ENCODE measurements around the gene SELENOI.
"Not testable (repeated sequence)": the region's sequence is repeated elsewhere in the genome, so short reads cannot be mapped to it uniquely, and the experiment has no call there.

Gene SELENOI

DNA sequence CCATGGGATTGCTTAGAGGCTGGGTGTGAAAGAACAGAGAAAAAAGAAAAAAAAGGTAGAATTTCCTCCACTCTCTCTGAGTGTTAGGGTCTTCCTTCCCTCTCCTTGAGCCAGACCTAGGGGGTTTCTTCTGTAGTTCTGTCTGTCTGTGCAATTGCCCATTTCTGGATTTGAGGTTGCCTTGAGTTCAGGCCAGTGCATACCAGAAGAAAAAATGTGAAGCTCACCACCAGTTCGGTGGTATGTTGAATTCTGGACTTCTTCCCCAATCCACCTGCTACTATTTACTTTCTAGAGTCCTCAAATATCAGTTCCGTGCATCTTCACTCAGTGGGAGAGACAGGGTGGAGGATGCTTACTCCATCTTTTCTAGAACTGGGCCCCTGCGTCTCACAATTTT lies 15.3 kb upstream of the SELENOI start:
- no peak for DNase-seq
- H3K9me3 ChIP-seq, result no peaks in the 10 kb centered on the region
- TF ChIP-seq, protein P1, sequence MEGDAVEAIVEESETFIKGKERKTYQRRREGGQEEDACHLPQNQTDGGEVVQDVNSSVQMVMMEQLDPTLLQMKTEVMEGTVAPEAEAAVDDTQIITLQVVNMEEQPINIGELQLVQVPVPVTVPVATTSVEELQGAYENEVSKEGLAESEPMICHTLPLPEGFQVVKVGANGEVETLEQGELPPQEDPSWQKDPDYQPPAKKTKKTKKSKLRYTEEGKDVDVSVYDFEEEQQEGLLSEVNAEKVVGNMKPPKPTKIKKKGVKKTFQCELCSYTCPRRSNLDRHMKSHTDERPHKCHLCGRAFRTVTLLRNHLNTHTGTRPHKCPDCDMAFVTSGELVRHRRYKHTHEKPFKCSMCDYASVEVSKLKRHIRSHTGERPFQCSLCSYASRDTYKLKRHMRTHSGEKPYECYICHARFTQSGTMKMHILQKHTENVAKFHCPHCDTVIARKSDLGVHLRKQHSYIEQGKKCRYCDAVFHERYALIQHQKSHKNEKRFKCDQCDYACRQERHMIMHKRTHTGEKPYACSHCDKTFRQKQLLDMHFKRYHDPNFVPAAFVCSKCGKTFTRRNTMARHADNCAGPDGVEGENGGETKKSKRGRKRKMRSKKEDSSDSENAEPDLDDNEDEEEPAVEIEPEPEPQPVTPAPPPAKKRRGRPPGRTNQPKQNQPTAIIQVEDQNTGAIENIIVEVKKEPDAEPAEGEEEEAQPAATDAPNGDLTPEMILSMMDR (IDR thresholded peaks at IDR 0.05; ENCODE audit: low read depth, low read length), result no peak
- H3K4me1 ChIP-seq, result no peaks in the 10 kb centered on the region
- no peaks in the 10 kb centered on the region for H3K36me3 ChIP-seq
- H3K27me3 ChIP-seq, result no peaks in the 10 kb centered on the region
- H3K4me3 ChIP-seq (ENCODE audit: low read depth, low read length), result no peak overlapping the region

DNA sequence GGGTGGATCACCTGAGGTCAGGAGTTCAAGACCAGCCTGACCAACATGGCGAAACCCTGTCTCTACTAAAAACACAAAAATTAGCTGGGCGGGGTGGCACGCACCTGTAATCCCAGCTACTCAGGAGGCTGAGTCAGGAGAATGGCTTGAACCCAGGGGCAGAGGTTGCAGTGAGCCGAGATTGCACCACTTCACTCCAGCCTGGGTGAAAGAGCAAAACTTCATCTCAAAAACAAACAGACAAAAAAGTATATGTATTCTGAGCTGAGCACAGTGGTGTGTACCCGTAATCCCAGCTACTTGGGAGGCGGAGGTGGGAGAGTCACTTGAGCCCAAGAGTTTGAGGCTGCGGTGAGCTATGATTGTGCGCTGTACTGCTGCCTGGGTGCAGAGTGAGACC lies 14.6 kb upstream of the SELENOI start:
- not testable (repeated sequence) for H3K4me1 ChIP-seq; H3K9me3 ChIP-seq; DNase-seq; H3K4me3 ChIP-seq (ENCODE audit: low read depth, low read length); H3K36me3 ChIP-seq; H3K27me3 ChIP-seq

DNA sequence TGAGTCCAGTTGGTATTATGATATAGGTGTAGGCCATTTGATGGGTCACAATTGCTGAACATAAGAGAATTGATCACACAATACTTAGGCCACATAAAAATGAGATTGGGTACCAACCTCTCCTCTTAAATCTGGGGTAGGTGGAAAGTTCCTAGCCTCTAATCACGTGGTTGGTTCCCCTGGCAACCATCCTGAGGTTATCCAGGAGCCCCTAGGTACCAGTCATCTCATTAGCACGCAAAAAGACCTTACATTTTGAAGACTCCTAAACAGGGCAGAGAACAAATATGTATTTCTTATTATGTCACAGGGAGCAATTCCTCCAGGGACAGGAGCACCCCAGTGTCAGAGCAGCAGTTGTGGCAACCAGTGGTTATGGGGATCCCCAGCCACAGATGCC lies 12.7 kb upstream of the SELENOI start:
- H3K27me3 ChIP-seq, result no peaks in the 10 kb centered on the region
- DNase-seq, result peak; percentile 47
- no peaks in the 10 kb centered on the region for H3K4me1 ChIP-seq
- H3K4me3 ChIP-seq (ENCODE audit: low read depth, low read length), result no peak overlapping the region
- TF ChIP-seq, protein P1 (IDR thresholded peaks at IDR 0.05; ENCODE audit: low read depth, low read length), result no peak
- H3K36me3 ChIP-seq, result no peaks in the 10 kb centered on the region
- H3K9me3 ChIP-seq, result no peaks in the 10 kb centered on the region

DNA sequence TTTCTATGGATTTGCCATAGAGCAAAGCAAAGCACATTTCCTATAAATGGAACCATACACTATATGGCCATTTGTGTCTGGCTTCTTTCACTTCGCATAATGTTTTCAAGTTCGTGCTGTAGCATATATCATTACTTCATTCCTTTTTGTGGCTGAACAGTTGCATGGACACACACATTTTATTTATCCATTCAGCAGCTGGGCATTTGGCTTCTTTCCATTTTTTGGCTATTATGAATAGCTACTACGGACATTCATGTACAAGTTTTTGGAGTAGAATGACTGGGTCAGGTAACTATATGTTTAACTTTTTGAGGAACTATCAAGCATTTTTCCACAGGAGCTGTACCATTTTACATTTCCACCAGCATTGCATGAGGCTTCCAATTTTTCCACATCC lies 10.7 kb upstream of the SELENOI start:
- Histone ChIP-seq H3K9me3 (no peaks in the 10 kb centered on the region), H3K4me3 (ENCODE audit: low read depth, low read length) (no peak overlapping the region), H3K36me3 (no peaks in the 10 kb centered on the region), H3K4me1 (no peaks in the 10 kb centered on the region), H3K27me3 (no peaks in the 10 kb centered on the region)
- TF ChIP-seq, protein P1 (IDR thresholded peaks at IDR 0.05; ENCODE audit: low read depth, low read length), result no peak
- no peak for DNase-seq

DNA sequence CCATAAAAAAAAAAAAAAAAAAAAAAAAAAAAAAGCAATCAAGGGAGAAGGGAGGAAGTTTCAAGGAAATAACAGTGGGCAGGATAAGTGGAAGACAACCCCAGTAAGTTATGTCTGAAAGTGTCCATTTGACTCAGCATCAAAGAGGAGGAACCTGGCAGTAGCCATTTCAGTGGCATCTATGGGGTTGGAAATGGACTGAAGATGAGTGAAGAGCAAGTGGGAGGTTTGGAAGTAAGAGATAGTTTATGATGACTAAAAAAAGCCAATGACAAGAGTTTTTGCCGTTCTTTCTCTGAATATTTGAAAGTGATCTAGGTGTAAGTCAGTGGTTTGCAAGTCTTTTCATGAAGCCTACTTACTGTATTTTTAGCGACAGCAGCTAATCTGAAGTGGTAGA lies 9.2 kb upstream of the SELENOI start:
- Histone ChIP-seq H3K4me1 (no peaks in the 10 kb centered on the region), H3K27me3 (no peaks in the 10 kb centered on the region), H3K9me3 (no peaks in the 10 kb centered on the region), H3K36me3 (no peaks in the 10 kb centered on the region), H3K4me3 (ENCODE audit: low read depth, low read length) (no peak overlapping the region)
- no peak for DNase-seq
- TF ChIP-seq, protein P1 (IDR thresholded peaks at IDR 0.05; ENCODE audit: low read depth, low read length), result no peak

DNA sequence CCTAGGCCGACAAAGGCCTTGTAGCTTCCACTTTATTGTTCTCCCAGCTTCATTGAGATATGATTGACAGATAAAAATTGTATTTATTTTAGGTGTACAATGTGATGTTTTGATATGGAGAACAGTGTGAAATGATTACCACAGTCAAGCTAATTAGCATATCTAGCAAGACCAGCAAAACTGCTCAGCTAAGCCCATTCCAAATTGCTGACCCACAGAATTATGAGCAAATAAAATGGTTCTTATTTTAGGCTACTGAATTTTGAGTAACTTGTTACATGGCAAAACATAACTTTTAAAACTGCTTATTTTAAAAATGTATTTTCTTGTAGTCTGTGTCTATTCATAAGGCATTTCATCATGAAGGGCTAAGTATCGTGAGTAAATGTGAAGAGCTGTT lies 8.6 kb upstream of the SELENOI start:
- no peak overlapping the region for H3K4me3 ChIP-seq (ENCODE audit: low read depth, low read length)
- H3K4me1 ChIP-seq, result no peaks in the 10 kb centered on the region
- DNase-seq, result no peak
- no peaks in the 10 kb centered on the region for H3K9me3 ChIP-seq
- H3K27me3 ChIP-seq, result no peaks in the 10 kb centered on the region
- no peaks in the 10 kb centered on the region for H3K36me3 ChIP-seq
- TF ChIP-seq, protein P1 (IDR thresholded peaks at IDR 0.05; ENCODE audit: low read depth, low read length), result no peak

DNA sequence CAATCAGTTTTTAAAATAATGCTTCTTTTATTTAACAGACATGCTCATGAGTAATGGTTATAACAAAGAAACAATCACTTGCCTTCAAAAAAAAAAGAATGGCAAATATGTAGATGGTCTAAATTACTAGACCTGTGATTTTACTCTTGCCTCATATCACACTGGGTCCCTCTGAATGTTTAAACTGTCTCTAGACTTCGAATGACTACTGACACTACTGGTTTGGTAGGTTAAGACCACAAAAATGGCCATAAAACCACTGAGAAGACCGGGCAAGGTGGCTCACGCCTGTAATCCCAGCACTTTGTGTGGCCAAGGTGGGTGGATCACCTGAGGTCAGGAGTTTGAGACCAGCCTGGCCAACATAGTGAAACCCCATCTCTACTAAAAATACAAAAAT lies 5.1 kb upstream of the SELENOI start:
- TF ChIP-seq, protein P1 (IDR thresholded peaks at IDR 0.05; ENCODE audit: low read depth, low read length), result no peak
- H3K27me3 ChIP-seq, result no peaks in the 10 kb centered on the region
- H3K9me3 ChIP-seq, result no peaks in the 10 kb centered on the region
- no peak for DNase-seq
- H3K36me3 ChIP-seq, result no peaks in the 10 kb centered on the region
- H3K4me3 ChIP-seq (ENCODE audit: low read depth, low read length), result no peak overlapping the region
- H3K4me1 ChIP-seq, result peaks cover 5% of the 10 kb centered on the region; the same call in 1 of the 2 replicates

All from BE2C (cell line).